Spleen (tissue), 7 donors: Measurements from ENCODE around the gene LCE1A.

Source experiments
- POLR2A ChIP-seq, 3 donors: fragments of 450-650 bp; IDR thresholded peaks; one replicate each; pipeline ENCODE4 v1.5.1; 2017; ENCODE audit warnings: antibody characterized with exemption in 3 of 3, mild to moderate bottlenecking in 1 of 3
- TF ChIP-seq, protein P1 (sequence below), 11 experiments: fragments of 200-600 bp in 7 of 11; fragments of 450-650 bp in 4 of 11; sonication (generic) in 4 of 11; IDR thresholded peaks in 8 of 11; conservative IDR thresholded peaks in 3 of 11; 1 replicate in 7 of 11; 2 replicates in 4 of 11; pipeline versions ENCODE4 v1.4.0 to v1.8.0; 2016 to 2021; ENCODE audit warnings: antibody characterized with exemption in 11 of 11, inconsistent platforms in 4 of 11, mild to moderate bottlenecking in 1 of 11
- donor health status: DM: no; HTN: no; CAD: no; lungs with moderate emphysema.
- donor health status: DM: no; HTN: no; CAD: no.
- donor health status: DM: no; HTN: no; CAD: no.

DNA sequence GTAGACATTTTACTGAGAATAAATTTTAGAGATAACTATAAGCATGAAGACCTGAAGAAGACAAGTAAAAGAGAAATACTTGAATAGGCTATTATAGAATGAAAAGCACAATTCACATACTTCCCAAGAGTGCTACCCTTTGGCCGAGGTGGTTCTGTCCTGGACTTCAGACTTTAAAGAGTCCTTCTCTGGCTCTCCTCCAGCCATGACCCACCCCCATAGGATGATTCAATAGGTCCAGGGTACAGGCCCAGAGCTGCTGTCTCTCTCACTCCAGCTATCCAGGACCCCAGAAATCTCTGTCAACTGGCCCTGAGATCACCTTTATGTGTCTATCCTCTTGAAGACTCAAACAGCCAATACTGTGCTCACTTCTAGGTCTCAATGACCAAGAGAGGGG lies 49.6 kb downstream of the LCE1A start:
- TF ChIP-seq, protein P1, sequence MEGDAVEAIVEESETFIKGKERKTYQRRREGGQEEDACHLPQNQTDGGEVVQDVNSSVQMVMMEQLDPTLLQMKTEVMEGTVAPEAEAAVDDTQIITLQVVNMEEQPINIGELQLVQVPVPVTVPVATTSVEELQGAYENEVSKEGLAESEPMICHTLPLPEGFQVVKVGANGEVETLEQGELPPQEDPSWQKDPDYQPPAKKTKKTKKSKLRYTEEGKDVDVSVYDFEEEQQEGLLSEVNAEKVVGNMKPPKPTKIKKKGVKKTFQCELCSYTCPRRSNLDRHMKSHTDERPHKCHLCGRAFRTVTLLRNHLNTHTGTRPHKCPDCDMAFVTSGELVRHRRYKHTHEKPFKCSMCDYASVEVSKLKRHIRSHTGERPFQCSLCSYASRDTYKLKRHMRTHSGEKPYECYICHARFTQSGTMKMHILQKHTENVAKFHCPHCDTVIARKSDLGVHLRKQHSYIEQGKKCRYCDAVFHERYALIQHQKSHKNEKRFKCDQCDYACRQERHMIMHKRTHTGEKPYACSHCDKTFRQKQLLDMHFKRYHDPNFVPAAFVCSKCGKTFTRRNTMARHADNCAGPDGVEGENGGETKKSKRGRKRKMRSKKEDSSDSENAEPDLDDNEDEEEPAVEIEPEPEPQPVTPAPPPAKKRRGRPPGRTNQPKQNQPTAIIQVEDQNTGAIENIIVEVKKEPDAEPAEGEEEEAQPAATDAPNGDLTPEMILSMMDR (IDR thresholded peaks at IDR 0.05 in 8 of 11, conservative IDR thresholded peaks at IDR 0.05 in 3 of 11), result no peak
- no peak for TF ChIP-seq POLR2A (IDR thresholded peaks at IDR 0.05)
